ENCODE results near the gene OR2D2.

GRCh38 chr11:6856871-6857270 is 35.4 kb downstream of the OR2D2 start:
- TF ChIP-seq POLR2AphosphoS5 (IDR thresholded peaks at IDR 0.05; ENCODE audit: insufficient read depth in 1 of 2, low read depth in 1 of 2) (no peak), POLR2A (IDR thresholded peaks at IDR 0.05) (no peak)
